ENCODE measurements around the gene RTEL1. TPM values are rescaled to one million over a fixed set of nuclear protein-coding genes. Genes with fewer than 3 reads are reported as not detected.
A peak's percentile ranks its signal among the peaks of the same experiment; 100 is the strongest.

Gene RTEL1
- total RNA-seq, 1 experiment from 2014 or later: 43.0 TPM

DNA sequence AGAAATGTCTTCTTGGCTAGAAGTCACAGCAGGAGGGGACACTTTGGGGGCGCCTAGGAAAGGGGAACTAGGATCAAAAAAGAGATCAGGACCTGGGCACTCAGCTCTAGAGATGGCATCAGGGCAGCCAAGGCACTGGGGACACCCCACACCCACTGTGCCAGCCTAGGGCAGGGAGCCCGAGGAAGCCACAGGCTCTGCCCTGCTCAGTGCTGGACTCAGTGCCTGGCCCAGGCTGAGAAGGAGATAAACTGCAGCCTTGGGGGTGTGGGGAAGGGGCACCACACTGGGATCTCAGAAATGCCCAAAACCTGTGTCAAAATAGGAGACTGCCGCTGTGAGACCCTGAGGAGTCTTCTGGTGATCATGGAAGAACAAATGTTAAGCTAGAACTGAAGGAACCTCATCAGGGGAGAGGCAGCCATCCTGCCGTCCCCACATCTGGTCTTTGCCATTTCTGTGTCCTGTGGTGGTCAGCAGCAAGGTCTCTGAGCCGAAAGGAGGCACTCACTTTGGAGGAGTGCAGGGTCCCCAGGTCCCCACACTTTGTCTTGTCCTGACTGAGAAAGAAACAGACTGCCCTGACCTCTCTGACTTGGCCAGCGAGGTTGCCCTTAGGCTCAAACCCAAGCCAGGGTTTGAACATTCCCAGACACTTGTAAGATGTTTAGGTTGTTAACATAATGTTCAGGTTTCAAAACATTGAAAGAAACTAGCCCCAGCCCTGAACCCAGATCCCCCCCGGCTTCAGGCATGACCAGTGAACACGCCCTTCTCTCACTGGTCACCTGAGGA, 47.3 kb downstream of the RTEL1 start:
- DNase-seq (no peak), ATAC-seq (no peak)
- peaks cover 18% of the 10 kb centered on the region for H3K4me1 ChIP-seq (ENCODE audit: insufficient read depth, low read length)
- no peaks in the 10 kb centered on the region for H3K27me3 ChIP-seq (ENCODE audit: low read length)
- peaks cover 31% of the 10 kb centered on the region for H3K36me3 ChIP-seq (ENCODE audit: low read depth, low read length)
- H3K79me2 ChIP-seq (ENCODE audit: low read length): peaks cover 58% of the 10 kb centered on the region
- no peak overlapping the region for H3K27ac ChIP-seq (ENCODE audit: low read length)
- no peaks in the 10 kb centered on the region for H3F3A ChIP-seq (ENCODE audit: low read length, unreplicated experiment)
- H4K20me1 ChIP-seq (ENCODE audit: low read length): no peaks in the 10 kb centered on the region
- TF ChIP-seq EZH2 (IDR thresholded peaks at IDR 0.05; ENCODE audit: low read length, unreplicated experiment) (no peak), EZH2phosphoT487 (IDR thresholded peaks at IDR 0.05; ENCODE audit: borderline replicate concordance, low read length) (no peak)
- TF ChIP-seq, protein P1, sequence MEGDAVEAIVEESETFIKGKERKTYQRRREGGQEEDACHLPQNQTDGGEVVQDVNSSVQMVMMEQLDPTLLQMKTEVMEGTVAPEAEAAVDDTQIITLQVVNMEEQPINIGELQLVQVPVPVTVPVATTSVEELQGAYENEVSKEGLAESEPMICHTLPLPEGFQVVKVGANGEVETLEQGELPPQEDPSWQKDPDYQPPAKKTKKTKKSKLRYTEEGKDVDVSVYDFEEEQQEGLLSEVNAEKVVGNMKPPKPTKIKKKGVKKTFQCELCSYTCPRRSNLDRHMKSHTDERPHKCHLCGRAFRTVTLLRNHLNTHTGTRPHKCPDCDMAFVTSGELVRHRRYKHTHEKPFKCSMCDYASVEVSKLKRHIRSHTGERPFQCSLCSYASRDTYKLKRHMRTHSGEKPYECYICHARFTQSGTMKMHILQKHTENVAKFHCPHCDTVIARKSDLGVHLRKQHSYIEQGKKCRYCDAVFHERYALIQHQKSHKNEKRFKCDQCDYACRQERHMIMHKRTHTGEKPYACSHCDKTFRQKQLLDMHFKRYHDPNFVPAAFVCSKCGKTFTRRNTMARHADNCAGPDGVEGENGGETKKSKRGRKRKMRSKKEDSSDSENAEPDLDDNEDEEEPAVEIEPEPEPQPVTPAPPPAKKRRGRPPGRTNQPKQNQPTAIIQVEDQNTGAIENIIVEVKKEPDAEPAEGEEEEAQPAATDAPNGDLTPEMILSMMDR (conservative IDR thresholded peaks at IDR 0.05; ENCODE audit: low read depth, low read length): no peak
- ChIA-PET CTCF (no interaction called here), POLR2A (ENCODE audit: unreplicated experiment) (no interaction called here)
- intact Hi-C loops (cut with micrococcal nuclease): loop anchor here (2.0 to 5.0 kb wide), 2 partner anchors 35 to 77 kb away; no protein-coding TSS in a partner anchor
- no peaks in the 10 kb centered on the region for H3K9me3 ChIP-seq (ENCODE audit: low read length)
- H3K4me2 ChIP-seq (ENCODE audit: low read length): peak overlapping the region; percentile 89; the same call in 1 of the 2 replicates
- H3K9me2 ChIP-seq (replicated peaks; ENCODE audit: low read length): no peaks in the 10 kb centered on the region
- H2AFZ ChIP-seq (ENCODE audit: low read length): no peak overlapping the region
- BruUV-seq (replicated peaks): no TSS peak
- no peak overlapping the region for H3K9ac ChIP-seq (ENCODE audit: low read length)
- no peak overlapping the region for H3K4me3 ChIP-seq (ENCODE audit: low read length)

- intact Hi-C loops (cut with micrococcal nuclease): loop anchor here (2.0 to 5.0 kb wide), 2 partner anchors 35 to 76 kb away; no protein-coding TSS in a partner anchor
- H3K4me1 ChIP-seq (ENCODE audit: insufficient read depth, low read length): peaks cover 18% of the 10 kb centered on the region
- no peak for ATAC-seq
- peak overlapping the region; percentile 89 for H3K4me2 ChIP-seq (ENCODE audit: low read length)
- H3K9ac ChIP-seq (ENCODE audit: low read length): peak overlapping the region; percentile 95
- no TSS peak for BruUV-seq (replicated peaks)
- H3K36me3 ChIP-seq (ENCODE audit: low read depth, low read length): peaks cover 38% of the 10 kb centered on the region
- H2AFZ ChIP-seq (ENCODE audit: low read length): no peak overlapping the region
- CTCF ChIA-PET: no interaction called here
- H3K27ac ChIP-seq (ENCODE audit: low read length): no peak overlapping the region
- H3K9me2 ChIP-seq (replicated peaks; ENCODE audit: low read length): no peaks in the 10 kb centered on the region
- no peak for DNase-seq
- no peaks in the 10 kb centered on the region for H4K20me1 ChIP-seq (ENCODE audit: low read length)
- no peaks in the 10 kb centered on the region for H3F3A ChIP-seq (ENCODE audit: low read length, unreplicated experiment)
- peak overlapping the region; percentile 91 for H3K4me3 ChIP-seq (ENCODE audit: low read length)
- TF ChIP-seq, protein P1 (conservative IDR thresholded peaks at IDR 0.05; ENCODE audit: low read depth, low read length): no peak
- POLR2A ChIA-PET (ENCODE audit: unreplicated experiment): no interaction called here
- peaks cover 65% of the 10 kb centered on the region for H3K79me2 ChIP-seq (ENCODE audit: low read length)
- H3K27me3 ChIP-seq (ENCODE audit: low read length): no peaks in the 10 kb centered on the region
- no peaks in the 10 kb centered on the region for H3K9me3 ChIP-seq (ENCODE audit: low read length)
Observed at GRCh38 chr20:63706027-63706695, 48.0 kb downstream of the RTEL1 start.
